ENCODE results near the gene PTGFR. TPM values are rescaled to one million over a fixed set of nuclear protein-coding genes. Genes with fewer than 3 reads are reported as not detected.

The PTGFR gene
- total and polyA plus RNA-seq, 2 of the 4 experiments (the other 2 are of a cell fraction): 1.7 to 5.4 TPM

GRCh38 chr1:78535286-78535685 lies 44.5 kb downstream of the PTGFR start:
- Histone ChIP-seq H2AFZ (replicated peaks; ENCODE audit: low read length, poor library complexity) (no peak overlapping the region), H2BK120ac (ENCODE audit: low read depth, low read length) (peak overlapping the region; percentile 63), H3K9ac (ENCODE audit: low read depth, low read length) (no peak overlapping the region), H3K23ac (ENCODE audit: low read depth, low read length) (peak overlapping the region; percentile 44; the same call in 1 of the 2 replicates), H3K36me3 (ENCODE audit: control insufficient read depth, insufficient read depth, low read length) (no peaks in the 10 kb centered on the region), H4K8ac (ENCODE audit: low read depth in 2 of 2, low read length in 2 of 2) (0 out of 4 replicates have a peak overlapping the region, but pooled peaks of 1 of the 2 experiments have one; percentile 1), H3K4me1 (ENCODE audit: control insufficient read depth, insufficient read depth, low read length) (no peaks in the 10 kb centered on the region; the same call in 1 of the 2 replicates), H2BK15ac (ENCODE audit: low read depth, low read length) (no peak overlapping the region), H3K9me3 (ENCODE audit: control insufficient read depth, insufficient read depth, low read length) (no peaks in the 10 kb centered on the region), H4K20me1 (ENCODE audit: insufficient read depth, low read length) (no peaks in the 10 kb centered on the region), H2BK20ac (ENCODE audit: low read depth, low read length) (no peak overlapping the region), H3K79me1 (ENCODE audit: low read depth in 1 of 2, low read length in 2 of 2) (no peaks in the 10 kb centered on the region), H4K91ac (ENCODE audit: insufficient read depth, low read depth, low read length) (no peak overlapping the region), H3K9me1 (ENCODE audit: insufficient read depth, low read length) (no peaks in the 10 kb centered on the region), H3K4ac (ENCODE audit: low read depth, low read length) (0 out of 2 replicates have a peak overlapping the region, but pooled peaks have one; percentile 7), H3K14ac (replicated peaks; ENCODE audit: low read depth, low read length) (no peak overlapping the region), H3K18ac (ENCODE audit: low read depth, low read length) (no peak overlapping the region; the same call in 1 of the 2 replicates), H3K27me3 (ENCODE audit: control insufficient read depth, insufficient read depth, low read length) (no peaks in the 10 kb centered on the region), H4K5ac (ENCODE audit: low read depth, low read length) (no peak overlapping the region; the same call in 1 of the 2 replicates), H3K27ac (ENCODE audit: insufficient read depth, low read length) (no peak overlapping the region), H2AK9ac (replicated peaks; ENCODE audit: low read depth, low read length, poor library complexity) (no peak overlapping the region), H2AK5ac (ENCODE audit: low read depth, low read length) (no peak overlapping the region), H2BK5ac (ENCODE audit: low read depth, low read length, poor library complexity, severe bottlenecking) (peak overlapping the region; percentile 72), H3K4me2 (ENCODE audit: low read depth, low read length) (no peak overlapping the region), H3K56ac (ENCODE audit: extremely low read depth, insufficient read depth, low read length) (no peak overlapping the region), H3K4me3 (ENCODE audit: insufficient read depth, low read depth, low read length) (no peak overlapping the region)
- in situ Hi-C loops (cut with MboI; ENCODE audit: low sequenced_read_pairs) (no loop called here), dilution Hi-C loops (cut with HindIII; ENCODE audit: low sequenced_read_pairs, unreplicated experiment) (no loop called here), intact Hi-C loops (cut with micrococcal nuclease) (no loop called here)
- no TSS peak for BruUV-seq (replicated peaks)
- ChIA-PET CTCF (no interaction called here), POLR2A (ENCODE audit: unreplicated experiment) (interaction anchor here (0.6 kb wide), 1 partner anchor 165 kb away, joined by 3 read pairs; no protein-coding TSS in a partner anchor)
- ATAC-seq (ENCODE audit: low read depth) (no peak), DNase-seq (no peak)
- WGBS, 2 experiments (ENCODE audit: extremely low coverage in 2 of 2, insufficient read length in 1 of 2): no CpG with 5 or more reads among the region's 1 CpG
- TF ChIP-seq CTCF (conservative IDR thresholded peaks at IDR 0.05; ENCODE audit: low read depth, low read length): no peak
- no peak for TF ChIP-seq MAZ (IDR thresholded peaks at IDR 0.05; ENCODE audit: borderline replicate concordance, low read depth, low read length)
- no peak for TF ChIP-seq MAFK (IDR thresholded peaks at IDR 0.05; ENCODE audit: low read depth, low read length)
- TF ChIP-seq RFX5 (IDR thresholded peaks at IDR 0.05; ENCODE audit: low read depth, low read length): no peak
- TF ChIP-seq USF2 (IDR thresholded peaks at IDR 0.05; ENCODE audit: low read depth, low read length): no peak
- TF ChIP-seq MXI1 (IDR thresholded peaks at IDR 0.05; ENCODE audit: borderline replicate concordance, low read depth, low read length): no peak
- TF ChIP-seq NFE2L2 (IDR thresholded peaks at IDR 0.05; ENCODE audit: low read depth, low read length): no peak
- no peak for TF ChIP-seq FOS (IDR thresholded peaks at IDR 0.05; ENCODE audit: low read depth, low read length)

Data from IMR-90 (cell line).